Glutamatergic neuron (in vitro differentiated cells): ENCODE measurements around the gene IPO11. TPM values are rescaled to one million over a fixed set of nuclear protein-coding genes. Genes with fewer than 3 reads are reported as not detected.

Source experiments
- DNase-seq: peaks from one replicate; pipeline ENCODE4 v3.0.0; 2022
- H3K27ac Mint-ChIP-seq: one replicate; pipeline ENCODE4 v1.8.0; 2020; ENCODE audit warnings: mild to moderate bottlenecking, mixed read lengths, inconsistent platforms; ENCODE audit not compliant: unreplicated experiment
- H3K27me3 Mint-ChIP-seq: one replicate; pipeline ENCODE4 v1.8.0; 2020; ENCODE audit warnings: mild to moderate bottlenecking, moderate library complexity, mixed read lengths, inconsistent platforms; ENCODE audit not compliant: unreplicated experiment
- H3K36me3 Mint-ChIP-seq: one replicate; pipeline ENCODE4 v1.8.0; 2020; ENCODE audit warnings: mild to moderate bottlenecking, mixed read lengths, inconsistent platforms; ENCODE audit not compliant: unreplicated experiment
- H3K4me1 Mint-ChIP-seq: one replicate; pipeline ENCODE4 v1.8.0; 2020; ENCODE audit warnings: mild to moderate bottlenecking, low read depth, mixed read lengths, inconsistent platforms; ENCODE audit not compliant: unreplicated experiment
- H3K4me3 Mint-ChIP-seq: one replicate; pipeline ENCODE4 v1.8.0; 2020; ENCODE audit warnings: mild to moderate bottlenecking, mixed read lengths, inconsistent platforms; ENCODE audit not compliant: unreplicated experiment
- H3K9me3 Mint-ChIP-seq: one replicate; pipeline ENCODE4 v1.8.0; 2020; ENCODE audit warnings: mild to moderate bottlenecking, moderate library complexity, mixed read lengths, inconsistent platforms; ENCODE audit not compliant: unreplicated experiment
- CTCF ChIP-seq: fragments of 200-600 bp; sonication (generic); IDR thresholded peaks from one replicate; pipeline ENCODE4 v1.5.0; 2021; ENCODE audit not compliant: partially characterized antibody, unreplicated experiment
- total RNA-seq: library from RNA; stranded (reverse); fragmentation: NEBNext Ultra II Directional; extraction: Animal tissue kit (Norgen Biotek cat#: 25700); gene quantifications from one replicate; pipeline ENCODE4 v1.2.1, GENCODE V29; 2021; ENCODE audit not compliant: unreplicated experiment

The IPO11 gene
- total RNA-seq, 1 donor from 2014 or later, result 23.5 TPM

- Mint-ChIP-seq H3K27me3 (no peaks in the 10 kb centered on the region), H3K36me3 (no peaks in the 10 kb centered on the region), H3K4me3 (no peak overlapping the region), H3K4me1 (peaks cover 4% of the 10 kb centered on the region), H3K9me3 (peaks cover 3% of the 10 kb centered on the region), H3K27ac (no peak overlapping the region)
- no peak for TF ChIP-seq CTCF
- DNase-seq, result no peak
These were observed 49.0 kb downstream of the IPO11 start for GRCh38 chr5:62461561-62461960.

- no peak for DNase-seq
- no peak for TF ChIP-seq CTCF
- H3K4me1 Mint-ChIP-seq, result peaks cover 2% of the 10 kb centered on the region
These were observed 53.7 kb downstream of the IPO11 start for GRCh38 chr5:62465985-62466925.

GRCh38 chr5:62473209-62473608 lies 60.6 kb downstream of the IPO11 start:
- no peak overlapping the region for H3K4me3 Mint-ChIP-seq
- no peak overlapping the region for H3K27ac Mint-ChIP-seq
- H3K4me1 Mint-ChIP-seq, result no peaks in the 10 kb centered on the region
- H3K9me3 Mint-ChIP-seq, result no peaks in the 10 kb centered on the region
- H3K27me3 Mint-ChIP-seq, result no peaks in the 10 kb centered on the region
- TF ChIP-seq CTCF, result no peak
- no peaks in the 10 kb centered on the region for H3K36me3 Mint-ChIP-seq
- no peak for DNase-seq

More at GRCh38 chr5:62465985-62466925, 53.7 kb downstream of the IPO11 start:
- H3K27ac Mint-ChIP-seq, result no peak overlapping the region
- H3K4me3 Mint-ChIP-seq, result no peak overlapping the region
- no peaks in the 10 kb centered on the region for H3K36me3 Mint-ChIP-seq
- H3K9me3 Mint-ChIP-seq, result peaks cover 3% of the 10 kb centered on the region
- no peaks in the 10 kb centered on the region for H3K27me3 Mint-ChIP-seq

GRCh38 chr5:62475072-62475471 lies 62.5 kb downstream of the IPO11 start:
- no peak for DNase-seq
- H3K36me3 Mint-ChIP-seq, result no peaks in the 10 kb centered on the region
- H3K27ac Mint-ChIP-seq, result no peak overlapping the region
- no peaks in the 10 kb centered on the region for H3K9me3 Mint-ChIP-seq
- no peak for TF ChIP-seq CTCF
- no peak overlapping the region for H3K4me3 Mint-ChIP-seq
- no peaks in the 10 kb centered on the region for H3K4me1 Mint-ChIP-seq
- H3K27me3 Mint-ChIP-seq, result no peaks in the 10 kb centered on the region

GRCh38 chr5:62477801-62478200 lies 65.2 kb downstream of the IPO11 start:
- H3K27me3 Mint-ChIP-seq, result no peaks in the 10 kb centered on the region
- H3K27ac Mint-ChIP-seq, result no peak overlapping the region
- TF ChIP-seq CTCF, result no peak
- peaks cover 6% of the 10 kb centered on the region for H3K9me3 Mint-ChIP-seq
- H3K36me3 Mint-ChIP-seq, result no peaks in the 10 kb centered on the region
- no peak for DNase-seq
- H3K4me1 Mint-ChIP-seq, result no peaks in the 10 kb centered on the region
- no peak overlapping the region for H3K4me3 Mint-ChIP-seq
